SH-SY5Y (cell line): ENCODE data around the gene KIF19.

Source experiments
- GATA2 ChIP-seq: IDR thresholded peaks from 2 replicates; pipeline ENCODE4 v1.6.1; 2011; ENCODE audit warnings: mild to moderate bottlenecking, low read depth, low read length
- GATA3 ChIP-seq: IDR thresholded peaks from 2 replicates; pipeline ENCODE4 v1.6.1; 2011; ENCODE audit warnings: low read depth, mild to moderate bottlenecking, low read length, moderate library complexity

DNA sequence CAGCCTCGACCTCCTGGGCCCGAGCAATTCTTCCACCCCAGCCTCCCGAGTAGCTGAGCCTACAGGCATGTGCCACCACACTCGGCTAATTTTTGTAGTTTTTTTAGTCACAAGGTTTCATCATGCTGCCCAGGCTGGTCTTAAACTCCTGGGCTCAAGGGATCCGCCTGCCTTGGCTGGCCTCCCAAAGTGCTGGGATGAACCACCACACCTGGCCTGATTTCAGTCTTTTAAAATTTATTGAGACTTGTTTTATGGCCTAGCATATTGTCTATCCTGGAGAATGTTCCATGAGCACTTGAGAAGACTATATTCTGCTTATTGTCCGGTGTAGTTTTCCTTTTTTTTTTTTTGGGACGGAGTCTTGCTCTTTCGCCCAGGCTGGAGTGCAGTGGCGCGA is 33.5 kb upstream of the KIF19 start:
- TF ChIP-seq GATA3 (no peak), GATA2 (no peak)
